GM12878 (cell line): ENCODE measurements around the gene DYNC1I2. TPM values are rescaled to one million over a fixed set of nuclear protein-coding genes. Genes with fewer than 3 reads are reported as not detected.

ENCODE experiments used
- ATAC-seq: fragments of 200-7000 bp; cut with Tn5 transposase; 3 replicates; pipeline ENCODE4 v1.9.1; 2020; ENCODE audit warnings: mild to moderate bottlenecking, moderate library complexity
- BruUV-seq: library from RNA; stranded (reverse); fragments of 400-500 nt; replicated peaks from 2 replicates; lab custom pipeline; 2021; lab: Mats Ljungman, UMichigan
- CTCF ChIA-PET: fragments of 300-600 bp; sonication (Branson Sonifier 250); formaldehyde crosslinking; extraction: SDS; loops from one replicate; lab custom pipeline; 2021; ENCODE audit warnings: inconsistent platforms; lab: Yijun Ruan, JAX
- POLR2A ChIA-PET: fragments of 350-600 bp; formaldehyde crosslinking; extraction: SDS; loops from one replicate; lab custom pipeline; 2021; ENCODE audit warnings: inconsistent platforms; lab: Charles Lee
- RAD21 ChIA-PET: fragments of 300-600 bp; sonication (Branson Sonifier 250); formaldehyde crosslinking; loops from one replicate; lab custom pipeline; 2023; ENCODE audit warnings: antibody characterized with exemption; ENCODE audit not compliant: unreplicated experiment; lab: Charles Lee
- SMC1A ChIA-PET: fragments of 300-600 bp; sonication (Branson Sonifier 250); formaldehyde crosslinking; loops from one replicate; lab custom pipeline; 2023; ENCODE audit not compliant: unreplicated experiment, uncharacterized antibody; lab: Charles Lee
- DNase-seq: peaks from one replicate; pipeline ENCODE4 v3.0.0-alpha.2; 2011; ENCODE audit warnings: low read depth, low spot score
- FAIRE-seq: peaks from 3 replicates; lab custom pipeline; 2011; peaks lifted over from hg19 to GRCh38; lab: Jason Lieb, UNC
- H2AFZ ChIP-seq: 2 replicates; pipeline ENCODE4 v1.6.0; 2011; ENCODE audit warnings: low read depth, low read length, control low read depth; ENCODE audit not compliant: control insufficient read depth
- H3K27ac ChIP-seq: 2 replicates; pipeline ENCODE4 v1.5.1; 2011; ENCODE audit warnings: control low read depth; ENCODE audit not compliant: control insufficient read depth, insufficient read depth
- H3K27me3 ChIP-seq, 2 experiments: replicated peaks in 1 of 2; 2 replicates each; pipeline versions ENCODE4 v1.6.0 to v1.6.1; 2011; ENCODE audit warnings: low read length in 1 of 2; ENCODE audit not compliant: control insufficient read depth in 2 of 2, insufficient read depth in 2 of 2
- H3K36me3 ChIP-seq, 2 experiments: 2 replicates each; pipeline ENCODE4 v1.5.1; 2011; ENCODE audit warnings: low read length in 1 of 2; ENCODE audit not compliant: control insufficient read depth in 2 of 2, insufficient read depth in 2 of 2
- H3K4me1 ChIP-seq: 2 replicates; pipeline ENCODE4 v1.6.1; 2011; ENCODE audit warnings: mild to moderate bottlenecking, low read length, moderate library complexity, mixed read lengths; ENCODE audit not compliant: control insufficient read depth, insufficient read depth
- H3K4me2 ChIP-seq: 2 replicates; pipeline ENCODE4 v1.6.0; 2011; ENCODE audit warnings: control low read depth; ENCODE audit not compliant: control insufficient read depth, insufficient read depth
- H3K4me3 ChIP-seq: fragments of 200-600 bp; sonication (generic); 2 replicates; pipeline ENCODE4 v1.5.1; 2016
- H3K79me2 ChIP-seq: 2 replicates; pipeline ENCODE4 v1.6.0; 2011; ENCODE audit warnings: low read length; ENCODE audit not compliant: control insufficient read depth, insufficient read depth
- H3K9ac ChIP-seq: 2 replicates; pipeline ENCODE4 v1.8.0; 2011; ENCODE audit warnings: low read length, control low read depth, mixed read lengths; ENCODE audit not compliant: control insufficient read depth, insufficient read depth
- H3K9me3 ChIP-seq: replicated peaks from 3 replicates; pipeline ENCODE4 v1.5.1; 2011; ENCODE audit warnings: mild to moderate bottlenecking, low read length; ENCODE audit not compliant: control insufficient read depth, insufficient read depth
- H4K20me1 ChIP-seq: 2 replicates; pipeline ENCODE4 v1.6.0; 2011; ENCODE audit not compliant: control insufficient read depth, insufficient read depth
- CBFB ChIP-seq: IDR thresholded peaks from 2 replicates; pipeline ENCODE4 v1.6.1; 2016; ENCODE audit warnings: antibody characterized with exemption, low read depth
- FOXK2 ChIP-seq: fragments of 450-650 bp; IDR thresholded peaks from 2 replicates; pipeline ENCODE4 v1.6.1; 2017; ENCODE audit warnings: mild to moderate bottlenecking, moderate library complexity
- FOXM1 ChIP-seq: IDR thresholded peaks from 2 replicates; pipeline ENCODE4 v1.6.1; 2012; ENCODE audit warnings: low read depth, mild to moderate bottlenecking, inconsistent platforms, low read length, moderate library complexity
- IKZF2 ChIP-seq, 2 experiments: fragments of 450-650 bp; IDR thresholded peaks; 2 replicates each; pipeline ENCODE4 v1.6.1; 2017; ENCODE audit warnings: mild to moderate bottlenecking in 2 of 2, moderate library complexity in 2 of 2
- JUND ChIP-seq: IDR thresholded peaks from 2 replicates; pipeline ENCODE4 v1.6.1; 2012; ENCODE audit warnings: low read depth, mild to moderate bottlenecking, low read length, improper control_type of control experiment, moderate library complexity
- MEF2A ChIP-seq: IDR thresholded peaks from 2 replicates; pipeline ENCODE4 v1.6.1; 2011; ENCODE audit warnings: low read depth, mild to moderate bottlenecking, low read length, moderate library complexity; ENCODE audit not compliant: insufficient read depth
- MEF2B ChIP-seq: fragments of 450-650 bp; IDR thresholded peaks from 2 replicates; pipeline ENCODE4 v1.6.1; 2018; ENCODE audit warnings: mild to moderate bottlenecking, moderate library complexity; ENCODE audit not compliant: partially characterized antibody, poor library complexity, severe bottlenecking
- MXI1 ChIP-seq: fragments of 150-350 bp; IDR thresholded peaks from 2 replicates; pipeline ENCODE4 v1.6.1; 2011; ENCODE audit warnings: low read depth, mild to moderate bottlenecking, inconsistent platforms, low read length, improper control_type of control experiment
- MYC ChIP-seq: IDR thresholded peaks from 2 replicates; pipeline ENCODE4 v1.6.1; 2011; ENCODE audit warnings: mild to moderate bottlenecking, low read length, moderate library complexity, inconsistent platforms; ENCODE audit not compliant: insufficient read depth, insufficient replicate concordance, insufficient read length, severe bottlenecking
- NR2C1 ChIP-seq: fragments of 450-650 bp; IDR thresholded peaks from 2 replicates; pipeline ENCODE4 v1.6.1; 2017; ENCODE audit warnings: antibody characterized with exemption, mild to moderate bottlenecking, moderate library complexity
- NR2C2 ChIP-seq: IDR thresholded peaks from 2 replicates; pipeline ENCODE4 v1.6.1; 2011; ENCODE audit warnings: borderline replicate concordance, low read depth; ENCODE audit not compliant: control insufficient read depth, insufficient read length
- PAX8 ChIP-seq: fragments of 450-650 bp; IDR thresholded peaks from 2 replicates; pipeline ENCODE4 v1.6.1; 2017; ENCODE audit warnings: mild to moderate bottlenecking, moderate library complexity
- POLR2AphosphoS5 ChIP-seq: IDR thresholded peaks from 2 replicates; pipeline ENCODE4 v1.6.1; 2011; ENCODE audit warnings: mild to moderate bottlenecking, low read length, inconsistent platforms
- PRDM15 ChIP-seq: fragments of 450-650 bp; formaldehyde crosslinking; IDR thresholded peaks from 2 replicates; pipeline ENCODE4 v1.4.0; 2020; ENCODE audit warnings: mild to moderate bottlenecking, moderate library complexity
- RBBP5 ChIP-seq: fragments of 200-600 bp; sonication (generic); conservative IDR thresholded peaks from 2 replicates; pipeline ENCODE4 v1.6.1; 2016
- SMAD1 ChIP-seq: fragments of 450-650 bp; IDR thresholded peaks from 2 replicates; pipeline ENCODE4 v1.6.1; 2018; ENCODE audit warnings: mild to moderate bottlenecking, low read depth; ENCODE audit not compliant: partially characterized antibody
- SREBF2 ChIP-seq: IDR thresholded peaks from 2 replicates; pipeline ENCODE4 v1.6.1; 2012; ENCODE audit warnings: mild to moderate bottlenecking, low read length
- TARDBP ChIP-seq: IDR thresholded peaks from 2 replicates; pipeline ENCODE4 v1.6.1; 2016; ENCODE audit warnings: borderline replicate concordance
- ZBTB4 ChIP-seq: fragments of 450-650 bp; formaldehyde crosslinking; IDR thresholded peaks from 2 replicates; pipeline ENCODE4 v1.4.0; 2022; ENCODE audit warnings: mild to moderate bottlenecking, moderate library complexity
- ZNF217 ChIP-seq: fragments of 450-650 bp; IDR thresholded peaks from 2 replicates; pipeline ENCODE4 v1.6.1; 2017; ENCODE audit warnings: antibody characterized with exemption, mild to moderate bottlenecking
- WGBS: methylation state at CpG from one replicate; pipeline ENCODE4 v1.1.6; 2016; ENCODE audit warnings: low lambda C conversion rate; ENCODE audit not compliant: insufficient replicate concordance, insufficient coverage; ENCODE audit errors: missing lambda C conversion rate; 5-methylcytosine and 5-hydroxymethylcytosine counted together
- in situ Hi-C: fragments of 300-500 bp; cut with MboI; formaldehyde crosslinking; loops from 9 replicates; pipeline ENCODE4 v1.14.3; 2018; ENCODE audit warnings: mixed read lengths
- intact Hi-C: fragments of 100-400 bp; cut with micrococcal nuclease; formaldehyde crosslinking; loops from one replicate; pipeline ENCODE4 v1.14.2; 2022; ENCODE audit not compliant: unreplicated experiment
- polyA plus RNA-seq, 11 experiments: library from polyadenylated mRNA; depleted of rRNA in 4 of 11; unstranded in 6 of 11; stranded (reverse) in 5 of 11; fragments of >200 nt; fragmentation: Nextera tagmentation in 4 of 11; fragmentation: Illumina TruSeq in 1 of 11; extraction: Ambion mirVana in 4 of 11; extraction: Trizol in 1 of 11; gene quantifications; 1 replicate in 1 of 11; 2 replicates in 10 of 11; pipeline versions ENCODE4 v1.2.1 to v1.2.3, GENCODE V29; 2011 to 2016; ENCODE audit warnings: inconsistent platforms in 2 of 11, missing spikeins in 2 of 11, low read depth in 1 of 11
- total RNA-seq, 4 experiments: library from RNA; depleted of rRNA in 3 of 4; stranded (reverse); fragments of >200 nt in 3 of 4; fragmentation: Illumina TruSeq in 1 of 4; extraction: Trizol in 1 of 4; gene quantifications; 2 replicates each; pipeline versions ENCODE4 v1.2.1 to v1.2.3, GENCODE V29; 2013 to 2021

Gene DYNC1I2
- total and polyA plus RNA-seq, 10 of the 15 experiments (the other 5 are each of a cell fraction or from before 2014, with no cell fraction given) = 39.9 to 113 (median 53.5) TPM

GRCh38 chr2:171655586-171655985, 31.7 kb upstream of the DYNC1I2 start:
- ChIA-PET POLR2A (no interaction called here), CTCF (no interaction called here)
- TF ChIP-seq ZBTB4 (CRISPR knock-in tag) = no peak
- no peak for TF ChIP-seq ZNF217
- TF ChIP-seq MEF2A = peak; percentile 64; the same call in 1 of the 2 replicates
- no peak for TF ChIP-seq MXI1
- no peak for TF ChIP-seq FOXM1
- TF ChIP-seq CBFB = no peak
- no peak for TF ChIP-seq PRDM15 (CRISPR knock-in tag)
- TF ChIP-seq NR2C1 = no peak
- no peak for TF ChIP-seq SMAD1
- no peak for TF ChIP-seq FOXK2
- no peak for TF ChIP-seq PAX8
- no peak for TF ChIP-seq TARDBP
- peak; percentile 57 for TF ChIP-seq MEF2B
- no peak for TF ChIP-seq JUND
- TF ChIP-seq SREBF2 = no peak
- no peak for TF ChIP-seq MYC
- TF ChIP-seq POLR2AphosphoS5 = no peak
- TF ChIP-seq IKZF2 (IDR thresholded peaks at IDR 0.05) = peak in 1 of 2 experiments; percentile 42; a peak in 1 of 4 replicates
- TF ChIP-seq RBBP5 = no peak
- no peak for TF ChIP-seq NR2C2

More at GRCh38 chr2:171655586-171655985, 31.7 kb upstream of the DYNC1I2 start:
- H3K4me2 ChIP-seq = peak overlapping the region; percentile 88
- no TSS peak for BruUV-seq
- FAIRE-seq = no peak
- no peaks in the 10 kb centered on the region for H3K27me3 ChIP-seq
- intact Hi-C loops = no loop called here
- in situ Hi-C loops = no loop called here
- H3K4me3 ChIP-seq = 0 out of 2 replicates have a peak overlapping the region, but pooled peaks have one; percentile 30
- peak; percentile 72 for ATAC-seq
- H3K79me2 ChIP-seq = no peaks in the 10 kb centered on the region
- H3K9ac ChIP-seq = no peak overlapping the region
- peak overlapping the region; percentile 72 for H3K27ac ChIP-seq
- no peaks in the 10 kb centered on the region; the same call in 1 of the 3 replicates for H3K9me3 ChIP-seq
- H3K4me1 ChIP-seq = peaks cover 7% of the 10 kb centered on the region
- WGBS = 7% methylated on average over 1 of the region's 1 CpG
- RAD21 ChIA-PET = interaction anchor here (1.3 to 1.4 kb wide), 2 partner anchors 48 to 457 kb away, joined by 3 read pairs; no protein-coding TSS in a partner anchor
- SMC1A ChIA-PET = interaction anchor here (1.0 to 1.9 kb wide), 2 partner anchors 80 to 472 kb away, joined by 3 to 4 read pairs; no protein-coding TSS in a partner anchor
- H2AFZ ChIP-seq = peak overlapping the region; percentile 76
- H4K20me1 ChIP-seq = no peaks in the 10 kb centered on the region
- H3K36me3 ChIP-seq = no peaks in the 10 kb centered on the region
- DNase-seq = peak; percentile 20
